ENCODE measurements around the gene ARID3C.

ARID3C gene

DNA sequence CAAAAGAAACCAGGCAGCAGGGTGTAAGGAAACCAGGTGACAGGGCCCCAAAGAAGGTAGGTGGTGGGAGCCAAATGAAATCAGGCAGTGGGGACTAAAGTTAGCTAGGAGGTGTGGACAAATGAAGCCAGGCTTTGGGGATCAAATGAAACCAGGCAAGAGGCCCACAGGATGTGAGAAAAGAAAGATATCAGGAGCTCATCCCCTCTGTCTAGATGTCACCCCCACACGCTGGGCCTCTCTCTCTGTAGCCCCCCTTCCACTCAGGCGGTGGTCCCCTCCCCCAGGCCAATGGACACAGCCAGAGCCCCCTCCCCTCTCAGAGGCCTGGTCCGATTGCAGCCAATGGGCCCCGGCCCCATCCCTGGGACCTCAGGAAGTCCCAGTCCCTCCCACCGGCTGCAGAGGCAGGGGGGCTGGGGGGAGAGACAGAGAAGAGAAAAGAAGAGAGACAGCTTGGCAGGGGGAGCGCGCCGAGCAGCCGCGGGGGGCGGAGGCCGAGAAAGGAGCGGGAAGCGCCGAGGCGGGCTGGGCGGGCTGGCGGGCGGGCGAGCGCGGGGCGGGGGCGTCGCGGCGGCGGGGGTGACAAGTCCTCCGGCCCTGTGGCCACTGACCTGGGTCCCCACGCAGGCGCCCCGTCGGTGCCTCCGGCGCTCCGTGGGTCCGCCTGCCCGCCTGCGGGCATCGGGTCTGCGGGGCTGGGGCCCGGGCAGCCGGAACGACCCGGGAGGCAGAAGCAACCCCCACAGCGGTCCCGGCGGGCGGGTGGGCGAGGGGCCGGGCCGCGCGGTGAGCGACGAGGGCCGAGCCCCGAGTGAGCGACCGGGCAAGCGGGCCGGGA lies 51.2 kb downstream of the ARID3C start:
- DNase-seq (ENCODE audit: low spot score): peak; percentile 85

- DNase-seq (ENCODE audit: low spot score): peak; percentile 75
Measured at GRCh38 chr9:34576597-34577399, 52.1 kb downstream of the ARID3C start.

DNA sequence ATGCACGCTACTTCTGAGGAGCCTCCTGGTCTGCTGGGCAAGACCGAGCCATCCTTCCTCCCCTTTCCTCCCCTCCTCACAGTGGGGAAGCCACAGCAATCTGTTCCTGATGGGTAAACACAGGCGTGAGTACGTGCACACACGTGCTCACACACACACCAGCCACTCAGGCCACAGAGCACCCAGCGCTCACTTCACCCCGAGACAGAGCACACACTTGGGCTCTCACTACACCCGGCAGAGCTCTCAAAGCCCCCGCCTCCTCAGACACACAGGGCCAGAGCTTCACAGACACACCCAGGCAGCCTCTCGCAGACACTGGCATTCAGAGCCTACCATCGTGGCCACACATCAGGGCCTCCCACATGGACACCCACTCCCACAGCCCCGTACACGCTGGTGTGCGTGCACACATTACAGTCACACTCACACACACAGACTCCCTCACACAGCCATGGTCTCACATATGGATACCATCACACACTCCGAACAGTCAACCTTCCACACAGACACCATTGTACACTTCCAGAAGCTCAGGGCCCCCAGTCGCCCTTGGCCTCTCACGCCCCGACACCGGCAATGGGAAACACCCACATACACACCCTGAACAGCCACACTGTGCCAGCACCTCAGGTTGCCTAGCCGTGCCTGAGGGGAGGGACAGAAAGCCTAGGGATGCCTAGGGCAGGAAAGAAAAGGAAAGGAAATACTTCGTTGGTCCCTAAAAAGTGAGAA lies 52.8 kb downstream of the ARID3C start:
- DNase-seq (ENCODE audit: low spot score): no peak

- no peak for DNase-seq (ENCODE audit: low spot score)
Measured at GRCh38 chr9:34575241-34575640, 53.6 kb downstream of the ARID3C start.

- no peak for DNase-seq (ENCODE audit: low spot score)
Measured at GRCh38 chr9:34574571-34574970, 54.3 kb downstream of the ARID3C start.

DNA sequence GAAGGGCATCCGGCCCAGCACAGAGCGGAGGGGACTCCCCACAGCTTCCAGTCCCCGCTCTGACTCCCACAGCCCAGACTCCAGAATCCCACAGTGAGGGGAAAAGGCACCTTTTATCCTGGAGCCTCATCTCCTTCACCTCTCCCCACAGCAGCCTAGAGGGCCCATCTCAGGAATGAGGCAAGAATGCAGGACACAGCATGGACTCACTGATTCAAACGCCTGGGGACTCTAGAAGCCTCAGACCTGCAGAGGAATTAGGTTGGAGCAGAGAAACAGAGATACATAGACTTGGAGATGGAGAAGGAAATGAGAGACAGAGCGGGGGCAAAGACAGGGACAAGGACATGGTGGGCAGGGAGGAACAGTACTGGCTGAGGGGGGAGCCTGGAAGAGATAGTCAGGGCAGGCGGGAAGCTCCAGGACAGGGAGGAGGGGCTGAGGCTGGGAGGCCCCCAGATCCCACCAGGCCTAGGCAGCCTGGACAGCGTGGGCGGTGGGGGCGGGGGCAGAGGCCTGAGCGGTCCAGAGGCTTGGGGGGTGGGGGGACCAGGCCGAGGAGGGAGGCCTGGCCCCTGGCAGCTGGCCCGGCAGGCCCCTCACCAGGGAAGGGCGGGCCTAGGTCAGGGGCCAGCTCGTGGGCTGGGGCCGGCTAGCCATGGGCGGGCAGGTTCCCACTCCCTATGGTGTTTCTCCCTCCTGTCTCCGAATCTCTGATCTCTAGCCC lies 55.1 kb downstream of the ARID3C start:
- DNase-seq (ENCODE audit: low spot score): no peak

DNA sequence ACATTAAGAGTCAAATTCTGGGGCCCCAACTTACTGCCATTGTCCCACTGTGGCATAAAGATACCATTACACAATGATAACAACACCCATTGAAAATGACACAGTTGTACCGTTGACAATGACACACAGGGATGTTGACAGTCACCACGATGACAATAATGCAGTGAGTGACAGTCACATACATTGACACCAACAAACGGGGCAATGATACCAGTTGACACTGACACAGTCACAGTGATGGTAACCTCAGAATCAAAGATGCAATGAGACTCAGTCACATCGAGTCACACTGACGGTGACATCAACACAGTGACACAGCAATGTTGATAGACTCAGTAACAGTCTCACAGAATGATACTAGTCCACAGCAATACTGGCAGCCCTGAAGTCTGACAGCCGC lies 56.2 kb downstream of the ARID3C start:
- DNase-seq (ENCODE audit: low spot score): no peak

GRCh38 chr9:34572092-34572491 lies 56.8 kb downstream of the ARID3C start:
- DNase-seq (ENCODE audit: low spot score): no peak

DNA sequence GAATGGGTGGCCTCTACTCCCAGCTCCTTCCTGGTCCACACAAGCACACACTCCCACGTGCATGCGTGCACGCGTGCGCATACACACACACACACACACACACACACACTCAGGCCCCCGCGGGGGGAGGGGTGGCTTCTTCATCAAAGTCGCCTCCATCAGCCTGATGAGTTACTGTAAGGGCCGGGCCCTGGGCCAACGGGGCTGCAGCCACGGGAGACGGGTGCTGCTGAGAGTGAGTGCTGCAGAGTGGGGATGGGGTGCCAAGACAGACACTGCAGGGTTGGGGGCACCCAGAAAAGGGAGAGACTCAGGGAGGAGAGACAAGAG lies 57.4 kb downstream of the ARID3C start:
- DNase-seq (ENCODE audit: low spot score): no peak
